Measurements from ENCODE around the gene ADAMTS17.
"Not testable (repeated sequence)": the region's sequence is repeated elsewhere in the genome, so short reads cannot be mapped to it uniquely, and the experiment has no call there.

Gene ADAMTS17

DNA sequence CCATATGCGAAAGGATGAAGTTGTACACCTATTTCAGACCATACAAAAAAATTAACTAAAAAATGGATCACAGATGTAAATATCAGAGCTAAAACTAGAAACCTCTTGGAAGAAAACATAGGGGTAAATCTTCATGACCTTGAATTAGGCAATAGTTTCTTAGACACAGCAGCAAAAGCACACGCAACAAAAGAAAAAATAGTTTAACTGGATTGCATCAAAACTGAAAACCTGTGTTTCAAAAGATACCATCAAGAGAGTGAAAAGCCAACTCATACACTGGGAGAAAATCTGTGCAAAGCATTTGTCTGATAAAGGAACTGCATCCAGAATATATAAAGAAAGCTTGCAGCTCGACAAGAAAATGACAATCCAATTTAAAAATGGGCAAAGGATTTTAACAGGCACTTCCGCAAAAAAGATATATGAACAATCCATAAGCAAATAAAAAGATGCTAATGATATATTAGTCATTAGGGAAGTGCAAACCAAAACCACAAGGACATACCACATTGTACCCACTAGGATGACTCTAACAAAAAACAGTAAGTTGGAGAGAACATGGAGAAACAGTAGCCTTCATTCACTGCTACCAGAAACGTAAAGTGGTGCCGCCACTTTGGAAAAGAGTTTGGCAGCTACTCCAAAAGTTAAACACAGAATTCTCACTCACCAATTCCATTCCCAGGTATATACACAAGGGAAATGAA, 263.1 kb downstream of the ADAMTS17 start:
- no peak for DNase-seq (ENCODE audit: low read depth)

DNA sequence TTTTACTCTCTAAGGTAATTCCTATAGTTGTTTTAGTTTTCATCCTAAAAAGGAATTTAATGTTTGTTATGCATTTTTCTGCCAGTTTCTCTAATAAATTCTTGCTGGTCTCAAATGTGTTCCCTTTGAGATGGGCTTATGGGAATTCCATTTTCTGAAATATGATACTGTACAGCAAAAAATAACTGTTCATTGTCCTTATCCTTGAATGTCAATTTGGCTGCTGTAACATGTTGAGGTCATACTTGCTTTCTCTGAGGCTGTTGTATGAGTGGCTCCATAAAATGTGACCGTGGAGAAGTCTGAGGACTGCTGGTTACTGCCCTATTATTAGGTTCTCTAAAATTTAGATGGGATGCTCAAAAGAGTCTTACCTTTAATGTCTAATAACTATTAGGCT, 266.5 kb downstream of the ADAMTS17 start:
- DNase-seq (ENCODE audit: low read depth), result no peak

DNA sequence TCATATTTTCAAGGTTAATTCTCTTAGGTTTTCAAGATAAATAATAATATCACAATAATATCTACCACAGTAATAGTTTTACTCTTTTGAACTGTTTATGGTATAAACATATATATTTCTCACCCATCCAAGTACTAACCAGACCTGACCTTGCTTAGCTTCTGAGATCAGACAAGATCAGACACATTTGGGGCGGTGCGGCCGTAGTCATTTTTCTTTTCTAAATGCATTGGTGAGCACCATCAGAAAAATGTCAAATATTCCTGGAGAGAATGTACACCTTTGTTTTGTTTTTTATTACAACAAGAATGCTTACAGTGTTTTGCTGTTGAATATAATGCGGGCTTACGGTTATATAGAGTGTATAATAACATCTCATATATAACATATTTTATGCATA, 267.8 kb downstream of the ADAMTS17 start:
- DNase-seq (ENCODE audit: low read depth), result no peak

DNA sequence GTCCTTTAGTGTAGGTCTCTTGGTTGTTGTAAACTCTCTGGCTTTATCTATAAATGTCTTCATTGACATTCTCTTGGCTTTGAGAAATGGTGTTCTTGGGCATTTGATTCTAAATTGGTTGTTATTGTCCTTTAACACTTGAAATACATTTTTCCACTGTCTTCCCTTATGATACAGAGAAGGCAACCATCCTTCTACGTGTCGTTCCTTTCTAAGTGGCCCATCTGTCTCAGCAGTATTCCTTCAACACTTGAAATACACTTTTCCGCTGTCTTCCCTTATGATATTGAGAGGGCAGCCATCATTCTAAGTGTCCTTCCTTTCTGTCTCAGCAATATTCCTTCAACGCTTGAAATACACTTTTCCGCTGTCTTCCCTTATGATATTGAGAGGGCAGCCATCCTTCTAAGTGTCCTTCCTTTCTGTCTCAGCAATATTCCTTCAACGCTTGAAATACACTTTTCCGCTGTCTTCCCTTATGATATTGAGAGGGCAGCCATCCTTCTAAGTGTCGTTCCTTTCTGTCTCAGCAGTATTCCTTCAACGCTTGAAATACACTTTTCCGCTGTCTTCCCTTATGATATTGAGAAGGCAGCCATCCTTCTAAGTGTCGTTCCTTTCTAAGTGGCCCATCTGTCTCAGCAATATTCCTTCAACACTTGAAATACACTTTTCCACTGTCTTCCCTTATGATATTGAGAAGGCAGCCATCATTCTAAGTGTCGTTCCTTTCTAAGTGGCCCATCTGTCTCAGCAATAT, 275.1 kb downstream of the ADAMTS17 start:
- DNase-seq (ENCODE audit: low read depth), result not testable (repeated sequence)

DNA sequence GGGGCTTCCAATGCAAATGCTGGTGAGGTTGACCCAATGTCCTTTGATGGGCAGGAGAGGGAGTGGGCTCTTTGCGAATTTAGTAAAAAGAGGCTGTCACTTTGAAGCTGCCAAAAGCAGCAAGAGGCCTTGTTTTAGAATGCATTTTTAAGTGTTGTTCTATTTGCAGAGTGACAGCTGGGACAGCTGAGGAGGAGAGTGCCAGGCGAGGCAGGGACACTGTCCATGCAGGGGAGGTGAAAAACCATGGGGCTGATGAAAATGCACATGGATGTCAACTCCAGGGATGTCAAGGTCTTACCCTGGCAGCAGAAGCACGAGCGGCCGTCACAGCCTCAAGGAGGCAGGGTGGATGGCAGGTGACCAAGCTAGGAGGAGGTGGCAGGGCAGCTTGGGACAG, 279.8 kb downstream of the ADAMTS17 start:
- DNase-seq (ENCODE audit: low read depth), result no peak

DNA sequence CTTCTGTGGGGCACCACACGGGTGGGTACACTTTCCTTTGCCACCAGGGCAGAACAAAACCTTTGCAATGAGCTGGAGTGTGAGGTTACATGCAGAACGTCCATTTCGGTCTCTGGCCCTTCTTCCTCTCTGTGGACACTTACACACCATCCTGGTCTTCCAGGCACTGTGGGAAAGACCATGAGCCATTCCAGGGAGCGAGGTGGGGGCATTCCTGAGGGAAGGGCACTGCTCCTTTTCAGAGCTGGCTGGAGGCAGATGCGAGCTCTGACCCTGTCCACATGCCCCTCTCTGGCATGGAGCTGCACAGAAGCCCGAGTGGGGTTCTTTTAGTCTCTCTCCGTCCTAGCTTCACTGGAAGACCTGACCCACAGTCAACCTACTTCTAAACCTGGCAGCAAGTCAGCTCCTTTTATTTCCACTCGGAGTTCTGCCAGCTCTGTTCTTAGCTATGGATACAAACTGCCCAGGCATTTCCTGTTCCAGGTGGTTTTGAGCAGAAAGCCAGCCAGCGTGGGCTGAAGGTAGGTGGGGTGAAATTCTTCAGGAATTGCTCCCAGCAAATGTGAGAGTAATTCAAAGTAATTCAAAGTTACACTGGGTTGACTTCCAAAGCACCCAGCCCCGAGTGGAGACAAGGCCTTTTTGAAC, 281.4 kb downstream of the ADAMTS17 start:
- no peak for DNase-seq (ENCODE audit: low read depth)

DNA sequence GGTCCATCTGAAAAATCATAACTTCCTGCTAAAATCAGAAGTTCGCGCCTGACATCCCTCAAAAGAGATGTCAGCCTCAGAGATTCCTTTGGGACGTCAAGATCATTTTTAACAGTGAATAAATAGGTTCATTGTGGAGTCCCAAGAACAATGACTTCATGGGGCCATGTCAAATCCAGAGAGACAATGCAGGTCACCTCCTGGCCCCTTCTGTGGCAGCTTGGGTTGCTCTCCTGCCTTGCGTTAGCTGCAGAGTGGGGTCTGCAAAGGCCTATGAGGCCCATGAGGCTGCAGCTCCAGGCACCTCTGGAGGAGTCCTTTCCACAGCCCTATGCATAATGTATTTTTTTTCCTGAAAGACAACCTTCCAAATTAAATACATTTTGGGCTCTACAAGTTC, 282.3 kb downstream of the ADAMTS17 start:
- DNase-seq (ENCODE audit: low read depth), result no peak

DNA sequence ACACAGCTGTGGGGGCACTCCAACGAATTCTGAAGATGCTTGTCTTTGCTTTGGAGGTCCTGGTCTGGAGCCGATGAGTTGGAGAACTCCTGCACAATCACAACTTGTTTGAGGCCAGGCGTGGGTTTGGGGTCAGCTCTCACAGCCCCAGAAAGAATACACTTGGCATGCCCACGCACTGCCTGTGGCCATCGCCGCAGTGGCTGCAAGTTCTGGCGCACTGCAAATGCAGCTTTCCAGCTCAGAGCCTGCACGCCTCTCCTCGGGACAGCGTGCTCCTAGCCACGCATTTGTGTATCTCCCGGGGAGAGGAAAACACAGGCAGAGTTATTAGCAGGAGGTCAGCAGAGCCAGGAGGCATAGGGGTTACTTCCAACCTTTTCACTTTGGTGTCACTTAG, 282.7 kb downstream of the ADAMTS17 start:
- DNase-seq (ENCODE audit: low read depth), result no peak

DNA sequence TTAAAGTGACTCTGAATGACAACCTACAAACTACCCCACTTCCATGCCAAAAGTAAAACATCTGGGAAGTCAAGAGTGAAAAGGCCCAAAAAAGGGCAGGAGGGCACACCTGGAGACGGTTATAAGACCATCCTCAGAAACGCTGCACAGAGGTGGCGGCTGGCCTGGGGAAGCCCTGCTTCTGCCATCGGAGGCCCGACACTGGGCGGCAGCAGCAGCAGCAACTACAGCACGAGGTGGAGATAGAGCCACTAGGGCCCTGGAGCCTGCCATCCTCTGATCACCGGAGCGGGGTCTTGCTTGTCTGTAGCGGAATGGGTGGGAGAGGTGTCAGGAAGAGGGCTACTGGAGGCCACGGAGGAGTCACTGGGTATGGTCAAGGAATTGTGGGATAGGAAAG, 283.3 kb downstream of the ADAMTS17 start:
- DNase-seq (ENCODE audit: low read depth), result no peak

DNA sequence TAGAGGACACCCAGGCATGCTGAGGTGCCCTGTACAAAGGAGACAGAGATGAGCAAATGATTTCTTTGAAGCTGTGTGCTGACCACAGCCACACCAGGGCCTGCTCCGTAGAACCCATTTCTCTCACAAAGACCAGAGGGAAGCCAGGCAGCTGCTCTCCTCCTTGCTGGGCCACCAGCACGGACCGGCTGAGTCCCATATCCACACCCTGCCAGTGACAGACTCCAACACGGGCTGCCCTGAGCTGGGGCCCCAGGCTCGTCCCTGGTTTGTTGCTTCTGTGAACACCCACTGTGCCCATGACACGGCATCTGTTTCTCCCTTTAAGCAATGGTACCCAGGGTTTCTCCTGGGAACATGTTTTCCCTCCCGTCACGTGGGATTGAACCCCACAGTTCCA, 284.5 kb downstream of the ADAMTS17 start:
- no peak for DNase-seq (ENCODE audit: low read depth)

DNA sequence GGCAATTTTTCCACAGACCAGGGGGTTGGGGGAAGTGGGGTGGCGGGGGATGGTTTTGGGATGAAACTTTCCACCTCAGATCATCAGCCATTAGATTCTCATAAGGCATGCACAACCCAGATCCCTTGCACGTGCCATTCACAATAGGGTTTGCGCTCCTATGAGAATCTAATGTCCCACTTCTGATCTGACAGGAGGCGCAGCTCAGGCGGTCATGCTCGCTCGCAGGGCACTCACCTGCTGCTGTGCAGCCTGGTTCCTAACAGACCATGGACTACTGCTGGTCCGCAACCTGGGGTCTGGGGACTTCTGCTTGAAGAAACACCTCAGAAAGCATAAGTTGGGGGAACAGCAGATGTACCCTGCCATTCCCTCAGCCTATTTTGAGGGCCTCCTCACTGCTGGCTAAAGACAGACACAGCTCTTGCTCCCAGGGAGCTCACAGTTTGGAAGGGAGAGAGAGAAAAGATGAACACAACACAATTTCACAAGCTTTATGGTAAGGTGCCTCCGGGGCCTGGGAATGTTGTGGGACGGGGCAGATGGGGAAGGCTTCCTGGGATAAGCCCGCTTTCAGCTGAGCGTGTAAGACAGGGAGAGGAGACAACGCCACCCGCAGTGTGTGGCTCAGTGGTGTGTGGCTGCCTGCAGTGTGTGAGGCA, 285.2 kb downstream of the ADAMTS17 start:
- no peak for DNase-seq (ENCODE audit: low read depth)

DNA sequence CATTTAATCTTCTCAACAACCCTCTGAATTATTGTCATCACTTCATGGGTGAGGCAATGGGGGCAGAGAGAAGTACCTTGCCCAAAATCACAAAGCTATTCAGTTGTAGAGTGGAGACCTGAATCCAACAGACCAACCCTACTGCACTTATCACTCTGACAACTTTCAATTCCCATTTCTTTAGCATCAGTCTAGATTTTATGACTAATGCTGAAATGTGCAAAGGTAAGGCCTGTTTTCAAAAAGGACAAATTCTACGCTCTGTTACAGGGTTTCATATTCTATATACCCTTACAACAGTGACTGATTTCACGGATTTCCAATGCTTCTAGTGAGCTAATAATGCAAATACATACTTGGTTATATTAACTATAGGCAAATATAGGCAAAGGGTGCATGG, 286.0 kb downstream of the ADAMTS17 start:
- no peak for DNase-seq (ENCODE audit: low read depth)

DNA sequence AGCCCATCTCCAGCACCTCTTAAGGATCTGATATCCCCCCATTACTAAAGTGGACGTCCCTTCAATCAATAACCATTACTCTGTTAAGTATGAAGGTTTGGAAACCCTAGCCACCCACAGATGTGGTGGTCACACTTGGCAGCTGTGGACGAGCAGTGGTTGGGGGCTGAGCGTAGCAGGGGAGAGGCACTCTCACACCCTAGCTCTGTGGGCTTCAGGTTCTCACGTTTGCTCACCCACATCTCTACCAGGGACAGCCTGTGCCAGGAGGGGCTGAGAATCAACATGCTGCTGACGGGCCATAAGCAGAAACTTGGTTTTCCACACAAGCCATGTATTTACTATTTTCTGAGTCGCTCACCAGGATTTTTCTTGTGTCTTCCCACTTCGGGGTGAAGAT, 287.2 kb downstream of the ADAMTS17 start:
- DNase-seq (ENCODE audit: low read depth), result no peak

DNA sequence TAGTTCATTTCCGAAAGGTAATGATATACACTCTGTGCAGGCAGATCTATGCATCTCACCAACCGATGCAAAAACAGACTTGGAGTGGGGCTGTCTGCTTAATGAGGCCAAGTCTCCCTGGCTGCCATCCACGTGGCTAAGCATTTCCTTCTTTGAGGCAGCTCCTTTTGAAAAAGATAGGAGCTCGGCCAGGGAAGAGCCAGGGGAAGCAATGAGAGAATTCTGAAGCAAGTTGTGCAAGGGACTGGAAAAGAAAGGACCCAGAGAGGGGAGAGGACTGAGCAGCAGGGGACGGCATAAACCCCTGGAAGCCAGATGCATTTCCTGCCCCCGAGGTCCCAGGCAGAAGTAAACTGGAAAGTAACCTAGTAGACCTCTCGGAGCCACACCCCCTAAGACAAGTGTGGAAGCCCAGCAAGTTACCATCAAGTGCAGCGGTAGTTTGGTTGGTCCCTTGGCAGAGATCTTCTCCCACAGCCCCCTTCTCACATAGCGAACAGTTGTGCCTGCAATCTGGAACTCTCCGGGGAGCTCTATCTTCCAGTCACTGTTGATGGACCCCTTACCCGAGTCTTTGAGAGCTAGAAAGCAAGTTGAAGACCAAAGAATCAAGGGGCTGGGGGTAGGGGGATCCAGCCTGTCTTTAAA, 288.2 kb downstream of the ADAMTS17 start:
- DNase-seq (ENCODE audit: low read depth), result no peak

DNA sequence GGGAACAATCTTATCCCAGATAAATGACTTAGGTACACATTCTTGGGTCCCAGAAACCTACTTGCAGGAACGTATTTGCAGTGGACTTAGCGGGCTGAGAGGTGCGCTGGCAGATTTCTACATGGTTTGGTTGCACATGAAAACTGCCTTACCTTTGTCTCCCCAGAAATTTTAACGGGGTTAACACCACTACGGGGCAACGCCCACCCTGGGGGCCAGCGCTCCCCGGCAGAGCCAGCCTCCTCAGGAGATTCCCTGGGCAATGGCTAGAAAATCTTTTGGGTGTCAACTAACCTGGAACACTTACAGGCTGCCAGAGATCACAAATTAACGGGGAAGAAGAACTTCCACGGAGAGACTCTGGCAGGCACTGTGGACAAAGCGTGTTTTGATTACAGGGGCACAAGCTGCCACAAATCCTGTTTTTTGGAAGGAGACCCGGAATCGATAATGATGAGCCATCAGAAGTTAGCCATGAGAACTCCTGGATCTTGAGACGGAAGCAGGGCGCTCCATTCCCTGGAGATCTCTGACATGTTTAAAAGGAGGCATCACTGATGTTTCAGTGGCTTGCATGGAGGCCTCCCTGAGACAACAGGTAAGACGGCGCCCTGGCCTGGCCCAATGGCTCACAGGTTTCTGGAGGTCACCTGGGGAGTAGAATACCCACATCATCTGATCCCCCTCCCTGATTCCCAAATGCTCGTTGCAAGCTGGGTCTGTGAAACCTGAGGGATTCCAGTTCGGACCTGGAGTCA, 288.9 kb downstream of the ADAMTS17 start:
- DNase-seq (ENCODE audit: low read depth), result no peak

DNA sequence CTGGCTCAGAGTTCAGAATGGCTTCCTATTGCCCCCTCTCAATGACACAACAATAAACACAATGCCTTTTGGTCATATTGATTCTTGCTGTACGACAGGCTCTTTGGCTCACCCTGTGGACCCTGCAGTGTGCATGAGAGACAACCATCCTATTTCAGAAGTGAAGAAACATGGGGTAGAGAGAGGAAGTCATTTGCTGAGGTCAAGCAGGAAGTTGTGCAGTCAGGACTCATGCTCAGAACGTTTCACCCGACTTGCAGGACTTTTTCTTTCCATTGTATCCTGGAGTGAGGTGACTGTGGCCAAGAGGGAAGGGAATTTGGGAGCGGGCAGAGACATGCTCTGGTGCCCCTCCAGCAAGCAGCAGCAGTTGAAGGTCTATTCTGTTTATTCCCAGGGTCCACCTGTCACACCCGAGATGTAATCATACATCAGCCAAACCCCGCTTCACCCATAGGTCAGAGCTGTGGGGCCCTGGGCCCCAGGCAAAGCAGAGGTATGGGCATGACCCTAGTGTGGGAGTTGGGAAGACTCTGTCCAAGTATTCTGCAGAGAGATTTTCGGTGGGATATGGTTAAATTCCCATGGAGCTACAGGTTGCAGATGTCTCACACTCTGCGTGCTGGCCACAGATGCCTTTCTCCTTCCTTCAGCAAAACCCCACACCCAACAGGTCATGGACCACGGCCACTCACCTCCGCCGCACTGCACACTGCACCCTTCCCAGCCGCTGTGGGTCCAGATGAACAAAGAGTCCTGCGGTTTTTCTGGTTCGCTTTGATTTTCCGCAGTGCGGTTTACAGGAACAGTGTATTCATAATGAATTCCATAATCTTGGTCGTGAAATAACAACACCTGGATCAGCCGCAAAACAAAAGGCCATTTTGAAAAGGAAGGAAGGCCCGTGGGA, 290.6 kb downstream of the ADAMTS17 start:
- no peak for DNase-seq (ENCODE audit: low read depth)

DNA sequence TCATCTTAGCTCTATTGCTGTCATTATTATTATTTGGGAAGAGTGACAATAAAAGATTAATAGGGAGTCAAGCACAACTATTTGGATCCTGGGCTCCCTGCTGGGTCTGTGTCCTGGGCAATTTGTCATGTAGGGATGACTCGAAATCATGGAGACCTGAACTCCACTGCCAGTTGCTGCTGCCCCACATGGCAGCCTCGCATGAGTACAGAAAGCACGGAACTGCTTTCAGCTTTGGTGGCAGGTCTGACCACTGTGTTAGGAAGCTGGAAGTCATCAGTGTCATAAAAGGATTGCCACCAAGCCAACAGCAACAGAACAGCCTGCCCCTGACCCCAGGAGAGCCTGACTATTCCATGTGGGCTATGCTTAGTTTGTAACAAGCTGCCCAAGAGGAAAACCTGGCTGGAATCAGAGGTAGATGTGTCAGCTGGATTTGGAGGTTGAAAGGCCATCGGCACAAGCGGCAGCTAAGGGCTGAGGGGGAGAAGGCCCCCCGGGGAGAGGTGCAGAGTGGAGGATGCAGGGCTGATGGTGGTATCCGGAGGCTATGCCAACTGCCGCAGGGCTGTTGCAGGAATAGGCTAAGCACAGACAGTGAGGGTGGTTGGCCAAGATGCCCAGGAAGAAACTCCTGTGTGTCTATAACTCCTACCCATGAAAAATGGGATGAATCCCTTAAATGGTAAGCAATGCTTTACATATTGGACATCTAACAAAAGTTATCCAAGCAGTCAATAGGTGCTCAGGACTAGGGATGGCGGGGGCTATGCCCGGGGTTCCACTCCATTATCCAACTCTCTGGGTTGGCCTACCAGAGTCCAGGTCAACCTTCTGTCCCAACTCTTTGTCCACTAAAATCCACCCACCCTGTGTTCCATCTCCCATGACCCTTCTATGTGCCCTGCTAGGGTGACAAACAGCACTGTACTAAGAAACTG, 291.6 kb downstream of the ADAMTS17 start:
- DNase-seq (ENCODE audit: low read depth), result no peak

DNA sequence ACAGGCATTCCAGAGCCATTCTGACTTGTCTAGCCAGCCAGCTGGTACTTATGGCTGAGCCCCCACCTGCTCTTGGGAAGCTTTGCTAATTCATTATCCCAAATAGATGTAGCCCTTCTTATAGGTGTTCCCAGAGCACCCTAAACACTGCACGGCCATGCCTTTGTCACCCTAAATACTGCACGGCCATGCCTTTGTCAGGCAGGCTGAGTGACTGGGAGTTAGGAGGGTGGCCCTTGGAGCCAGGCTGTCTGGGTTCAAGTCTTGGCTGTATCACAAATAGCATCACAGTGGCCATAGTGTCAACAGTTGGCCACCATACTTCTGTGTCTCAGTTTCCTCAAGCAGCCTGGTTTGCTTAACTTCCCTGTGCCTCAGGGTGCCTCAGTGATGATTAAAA, 292.3 kb downstream of the ADAMTS17 start:
- no peak for DNase-seq (ENCODE audit: low read depth)

DNA sequence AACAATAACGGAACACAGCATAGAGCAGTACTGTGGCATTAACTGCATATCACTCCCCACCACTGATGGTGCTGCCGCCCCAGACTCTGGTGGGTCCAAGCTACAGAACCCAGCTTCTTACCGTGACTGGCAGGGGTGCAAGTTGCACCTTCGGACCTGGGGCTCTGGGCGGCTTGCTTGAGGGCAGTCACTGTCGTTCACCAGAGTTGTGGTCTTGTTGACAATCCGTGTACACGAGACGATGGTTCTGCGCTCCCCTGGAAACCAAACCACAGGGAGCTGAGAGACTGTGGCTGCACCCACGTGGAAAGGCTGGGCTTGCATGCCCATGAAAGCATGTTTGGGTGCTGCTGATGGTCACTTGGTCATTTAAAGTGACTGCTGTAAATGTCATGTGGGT, 293.0 kb downstream of the ADAMTS17 start:
- DNase-seq (ENCODE audit: low read depth), result no peak
